Activated CD4-positive, alpha-beta T cell treated with anti-CD3 and anti-CD28 coated beads, Interleukin-2, amount 50 U/mL, for 1 hour (primary cell): ENCODE measurements around the gene PC.
A peak's percentile ranks its signal among the peaks of the same experiment; 100 is the strongest.
"Not testable (repeated sequence)": the region's sequence is repeated elsewhere in the genome, so short reads cannot be mapped to it uniquely, and the experiment has no call there.

Experiments used
- DNase-seq: peaks from one replicate; pipeline ENCODE4 v3.0.0-alpha.2; 2020

PC gene, protein sequence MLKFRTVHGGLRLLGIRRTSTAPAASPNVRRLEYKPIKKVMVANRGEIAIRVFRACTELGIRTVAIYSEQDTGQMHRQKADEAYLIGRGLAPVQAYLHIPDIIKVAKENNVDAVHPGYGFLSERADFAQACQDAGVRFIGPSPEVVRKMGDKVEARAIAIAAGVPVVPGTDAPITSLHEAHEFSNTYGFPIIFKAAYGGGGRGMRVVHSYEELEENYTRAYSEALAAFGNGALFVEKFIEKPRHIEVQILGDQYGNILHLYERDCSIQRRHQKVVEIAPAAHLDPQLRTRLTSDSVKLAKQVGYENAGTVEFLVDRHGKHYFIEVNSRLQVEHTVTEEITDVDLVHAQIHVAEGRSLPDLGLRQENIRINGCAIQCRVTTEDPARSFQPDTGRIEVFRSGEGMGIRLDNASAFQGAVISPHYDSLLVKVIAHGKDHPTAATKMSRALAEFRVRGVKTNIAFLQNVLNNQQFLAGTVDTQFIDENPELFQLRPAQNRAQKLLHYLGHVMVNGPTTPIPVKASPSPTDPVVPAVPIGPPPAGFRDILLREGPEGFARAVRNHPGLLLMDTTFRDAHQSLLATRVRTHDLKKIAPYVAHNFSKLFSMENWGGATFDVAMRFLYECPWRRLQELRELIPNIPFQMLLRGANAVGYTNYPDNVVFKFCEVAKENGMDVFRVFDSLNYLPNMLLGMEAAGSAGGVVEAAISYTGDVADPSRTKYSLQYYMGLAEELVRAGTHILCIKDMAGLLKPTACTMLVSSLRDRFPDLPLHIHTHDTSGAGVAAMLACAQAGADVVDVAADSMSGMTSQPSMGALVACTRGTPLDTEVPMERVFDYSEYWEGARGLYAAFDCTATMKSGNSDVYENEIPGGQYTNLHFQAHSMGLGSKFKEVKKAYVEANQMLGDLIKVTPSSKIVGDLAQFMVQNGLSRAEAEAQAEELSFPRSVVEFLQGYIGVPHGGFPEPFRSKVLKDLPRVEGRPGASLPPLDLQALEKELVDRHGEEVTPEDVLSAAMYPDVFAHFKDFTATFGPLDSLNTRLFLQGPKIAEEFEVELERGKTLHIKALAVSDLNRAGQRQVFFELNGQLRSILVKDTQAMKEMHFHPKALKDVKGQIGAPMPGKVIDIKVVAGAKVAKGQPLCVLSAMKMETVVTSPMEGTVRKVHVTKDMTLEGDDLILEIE

DNA sequence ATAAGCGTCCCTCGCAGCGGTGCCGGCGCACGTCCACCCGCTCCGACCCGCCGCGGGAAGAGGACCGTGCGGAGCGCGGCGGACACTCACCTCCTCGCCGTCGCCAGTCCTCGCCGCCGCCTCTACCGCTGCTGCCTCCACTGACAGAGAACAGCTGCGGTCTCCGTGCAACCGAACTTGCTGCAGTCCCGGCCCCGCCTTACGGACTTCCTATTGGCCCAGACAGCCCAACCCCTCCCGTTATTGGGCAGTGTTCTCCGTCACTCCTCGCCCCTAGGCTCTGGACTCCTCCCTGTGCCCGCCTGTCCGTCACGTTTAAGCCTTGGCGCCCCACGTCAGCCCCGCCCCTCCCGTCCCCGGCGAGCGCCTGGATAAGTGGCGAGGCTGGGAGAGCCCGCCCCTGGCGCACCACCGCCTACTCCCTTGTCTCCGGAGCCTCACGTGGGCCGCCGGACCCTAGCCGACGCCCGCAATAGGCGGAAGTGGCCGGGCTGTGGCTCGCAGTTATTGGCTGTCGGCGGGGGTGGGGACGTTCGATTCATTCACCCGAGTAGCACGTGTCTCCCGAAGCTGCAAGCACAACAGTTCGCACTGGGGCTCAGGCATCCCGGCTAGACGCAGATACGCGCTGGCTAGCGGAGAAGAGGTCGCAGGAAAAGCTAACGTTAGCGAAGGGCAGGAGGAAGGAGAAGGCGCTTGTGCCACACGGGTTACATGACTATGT is at the start of gene PC:
TSS of gene PC (minus strand) at position 152 of the 724 bp plus-strand sequence. CDS start 86,224 bp downstream, outside the sequence.
- peak; percentile 95 for DNase-seq

DNA sequence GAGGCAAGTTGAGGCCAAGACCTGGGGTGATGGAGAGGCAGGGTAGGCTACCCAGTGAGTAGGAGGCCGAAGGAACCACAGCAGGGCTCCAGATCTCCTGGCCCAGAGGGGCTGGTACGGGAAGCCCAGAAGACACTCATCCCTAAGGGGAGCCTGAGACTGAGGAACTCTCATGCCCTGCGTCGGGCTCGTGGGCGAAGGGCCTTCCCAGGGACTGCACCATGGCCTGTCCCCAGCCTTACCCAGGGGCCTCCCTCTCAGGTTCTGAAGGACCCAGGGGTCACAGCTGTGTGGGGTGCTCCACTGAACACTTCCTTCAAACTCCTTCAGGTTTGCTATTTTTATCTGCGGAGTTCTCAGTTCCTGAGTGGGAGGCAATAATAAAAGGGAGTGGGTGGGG is 48.9 kb upstream of the PC start:
- no peak for DNase-seq

DNA sequence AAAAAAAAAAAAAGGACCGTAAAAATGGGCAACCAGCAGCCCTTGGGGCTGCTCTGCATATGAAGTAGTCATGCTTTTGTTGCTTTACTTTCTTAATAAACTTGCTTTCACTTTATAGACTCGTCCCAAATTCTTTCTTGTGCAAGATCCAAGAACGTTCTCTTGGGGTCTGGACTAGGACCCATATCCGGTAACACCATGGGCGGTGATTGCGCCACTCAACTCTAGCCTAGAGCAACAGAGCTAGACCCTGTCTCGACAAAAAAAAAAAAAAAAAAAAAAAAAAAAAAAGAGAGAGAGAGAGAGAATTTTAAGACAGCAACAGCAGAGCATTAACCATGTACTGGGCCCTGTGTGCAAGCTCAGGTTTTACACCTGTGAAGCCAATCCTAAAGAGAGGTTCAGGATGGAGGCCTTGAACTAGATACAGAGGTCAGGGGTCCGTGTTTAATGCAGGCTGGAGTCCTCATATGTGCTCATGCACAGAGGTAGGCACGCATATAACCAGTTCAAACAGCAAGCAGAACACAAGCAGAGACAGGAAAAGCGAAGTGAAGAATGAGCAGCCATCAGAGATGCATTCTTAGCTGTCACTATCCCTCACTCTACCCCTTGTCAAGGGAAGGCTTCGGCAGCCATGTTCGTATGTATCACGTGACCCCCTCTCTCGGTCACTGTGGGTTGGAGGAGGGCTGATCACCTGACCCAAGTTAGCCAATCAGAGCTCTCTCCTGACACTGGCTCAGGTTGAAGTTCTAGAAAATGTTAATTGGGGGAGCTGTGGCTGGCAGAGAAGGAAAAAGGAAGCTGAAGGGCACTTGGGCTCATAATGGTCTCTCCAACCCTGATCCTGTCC is 48.1 kb upstream of the PC start:
- no peak for DNase-seq

DNA sequence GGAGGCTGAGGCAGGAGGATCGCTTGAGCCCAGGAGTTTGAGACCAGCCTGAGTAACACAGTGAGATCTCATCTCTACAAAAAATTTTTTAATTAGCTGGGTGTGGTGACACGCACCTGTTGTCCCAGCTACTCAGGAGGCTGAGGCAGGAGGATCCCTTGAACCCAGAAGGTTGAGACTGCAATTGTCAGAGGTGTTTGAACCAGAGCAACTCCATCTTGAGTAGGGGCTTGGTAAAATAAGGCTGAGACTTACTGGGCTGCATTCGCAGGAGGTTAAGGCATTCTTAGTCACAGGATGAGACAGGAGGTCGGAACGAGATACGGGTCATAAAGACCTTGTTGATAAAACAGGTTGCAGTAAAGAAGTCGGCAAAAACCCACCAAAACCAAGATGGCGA is 47.0 kb upstream of the PC start:
- not testable (repeated sequence) for DNase-seq

DNA sequence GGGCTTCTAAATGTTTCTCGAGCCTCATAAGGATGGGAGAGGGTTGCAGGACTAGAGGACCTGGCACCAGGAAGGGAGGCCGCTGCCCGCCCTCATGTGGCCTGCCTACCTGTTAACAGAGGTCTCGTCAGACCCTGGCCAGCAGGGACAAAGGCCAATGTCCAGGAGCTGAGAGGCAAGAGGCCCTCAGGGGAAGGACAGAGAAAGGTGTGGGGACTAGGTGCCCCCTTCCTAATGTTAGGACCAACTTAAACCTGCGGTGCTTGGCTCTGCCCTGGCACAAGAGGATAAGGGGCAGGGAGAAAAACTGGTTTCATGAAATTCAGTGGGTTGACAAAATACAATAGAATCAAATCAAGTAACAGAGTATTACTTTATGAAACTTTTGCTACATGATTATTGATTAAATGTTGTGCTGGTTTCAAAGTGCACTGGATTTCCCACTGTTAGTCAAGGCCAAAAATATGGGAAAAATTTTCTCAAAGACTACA is 44.8 kb upstream of the PC start:
- DNase-seq = no peak

DNA sequence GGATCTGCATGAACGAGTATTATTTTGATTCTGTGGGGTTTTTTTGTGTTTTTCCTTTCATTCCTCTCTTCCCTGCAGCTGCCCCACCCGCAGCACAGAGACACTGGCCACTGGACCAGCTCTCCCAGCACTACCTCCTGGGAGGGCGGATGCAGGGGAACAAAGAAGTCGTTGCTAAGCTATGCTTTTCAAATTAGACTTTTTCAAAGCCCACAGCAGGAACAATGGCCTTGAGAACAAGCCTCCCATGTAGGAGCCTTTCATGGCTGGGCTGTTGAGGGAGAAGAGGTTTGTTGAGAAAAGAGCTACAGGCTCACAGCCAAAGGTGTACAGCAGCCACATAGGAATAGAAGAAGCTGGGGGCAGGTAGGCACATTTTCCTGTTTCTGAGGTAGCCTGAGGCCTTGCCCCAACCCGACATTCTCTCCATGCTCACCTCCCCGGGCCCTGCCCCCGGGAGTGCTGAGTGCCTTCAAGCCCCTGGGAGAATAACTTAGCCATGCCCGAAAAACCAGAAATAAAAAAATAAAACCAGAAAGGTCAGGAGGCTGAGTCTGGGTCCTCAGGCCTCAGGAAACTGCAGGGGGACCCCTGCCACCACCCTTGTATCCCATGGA is 44.2 kb upstream of the PC start:
- DNase-seq = no peak

DNA sequence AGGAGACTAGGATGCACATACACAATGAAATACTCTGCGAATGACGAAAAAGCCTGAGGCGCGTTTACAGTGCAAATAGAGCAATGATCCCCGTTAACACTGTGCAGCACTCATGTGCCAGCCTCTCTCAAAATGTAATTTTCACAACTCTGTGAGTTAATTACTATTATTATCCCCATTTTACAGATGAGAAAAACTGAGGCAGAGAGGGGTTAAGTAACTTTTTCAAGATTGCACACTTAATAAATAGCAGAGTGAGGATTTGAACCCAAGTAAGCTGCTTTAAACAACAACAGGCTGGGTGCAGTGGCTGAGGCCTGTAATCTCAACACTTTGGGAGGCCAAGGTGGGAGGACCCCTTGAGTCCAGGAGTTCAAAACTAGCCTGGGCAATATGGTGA is 43.1 kb upstream of the PC start:
- no peak for DNase-seq

DNA sequence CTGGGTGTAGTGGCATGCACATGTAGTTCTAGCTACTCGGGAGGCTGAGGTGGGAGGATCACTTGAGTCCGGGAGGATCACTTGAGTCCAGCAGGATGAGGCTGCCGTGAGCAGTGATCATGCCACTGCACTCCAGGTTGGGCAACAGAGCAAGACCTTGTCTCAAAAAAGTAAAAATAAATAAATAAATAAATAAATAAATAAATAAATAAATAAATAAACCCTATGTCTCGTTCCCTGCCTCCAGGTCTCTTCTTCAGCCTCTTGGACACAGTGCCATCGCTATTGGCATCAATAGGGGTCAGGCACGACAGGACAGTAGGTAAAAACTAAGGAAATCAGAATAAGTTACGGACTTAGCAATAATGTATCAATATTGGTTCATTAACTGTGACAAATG is 41.4 kb upstream of the PC start:
- DNase-seq = no peak

DNA sequence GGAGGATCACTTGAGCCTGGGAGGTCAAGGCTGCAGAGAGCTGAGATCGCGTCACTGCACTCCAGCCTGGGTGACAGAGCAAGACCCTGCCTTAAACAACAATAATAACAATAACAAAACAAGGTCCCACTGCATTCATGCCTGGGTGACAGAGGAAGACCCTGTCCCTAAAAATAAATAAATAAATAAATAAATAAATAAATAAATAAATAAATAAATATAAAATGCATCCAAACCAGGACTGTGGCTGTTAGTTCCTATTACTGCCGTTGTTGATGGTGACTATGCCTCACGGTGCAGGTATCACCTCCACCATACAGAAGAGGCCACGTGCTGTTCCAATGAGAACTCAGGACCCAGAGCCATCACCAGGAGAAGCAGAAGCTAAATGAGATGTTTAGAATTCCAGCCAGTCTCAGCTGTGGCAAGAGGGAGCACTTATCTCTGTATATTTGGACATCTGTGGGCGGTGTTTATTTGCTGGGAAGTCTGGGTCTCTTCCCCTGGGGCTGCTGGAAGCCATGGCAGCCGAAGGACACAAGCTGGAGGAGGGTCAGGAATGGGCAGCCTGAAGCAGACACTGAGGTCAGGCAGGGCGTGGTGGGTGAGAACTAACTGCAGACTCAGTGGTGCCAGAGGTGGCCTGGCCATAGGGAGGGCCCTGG is 38.6 kb upstream of the PC start:
- no peak for DNase-seq

DNA sequence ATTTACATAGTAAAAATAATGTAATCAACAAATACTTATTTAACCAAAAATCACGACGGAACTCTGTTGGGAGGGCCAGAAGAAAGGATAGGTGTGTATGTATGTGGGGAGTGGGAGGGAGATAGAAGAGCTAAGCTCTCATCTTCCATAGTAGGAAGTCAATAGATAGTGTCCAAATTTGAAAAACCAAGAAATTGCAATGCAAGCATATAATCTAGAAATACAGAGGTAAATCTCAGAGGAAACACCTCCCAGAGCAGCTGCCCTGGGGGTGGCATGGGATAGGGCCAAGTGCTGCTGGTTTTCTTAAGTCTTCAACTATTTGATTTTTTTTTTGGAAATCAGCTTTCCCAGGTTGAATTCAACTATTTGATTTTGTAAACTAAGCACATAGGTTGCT is 33.9 kb upstream of the PC start:
- DNase-seq = no peak

DNA sequence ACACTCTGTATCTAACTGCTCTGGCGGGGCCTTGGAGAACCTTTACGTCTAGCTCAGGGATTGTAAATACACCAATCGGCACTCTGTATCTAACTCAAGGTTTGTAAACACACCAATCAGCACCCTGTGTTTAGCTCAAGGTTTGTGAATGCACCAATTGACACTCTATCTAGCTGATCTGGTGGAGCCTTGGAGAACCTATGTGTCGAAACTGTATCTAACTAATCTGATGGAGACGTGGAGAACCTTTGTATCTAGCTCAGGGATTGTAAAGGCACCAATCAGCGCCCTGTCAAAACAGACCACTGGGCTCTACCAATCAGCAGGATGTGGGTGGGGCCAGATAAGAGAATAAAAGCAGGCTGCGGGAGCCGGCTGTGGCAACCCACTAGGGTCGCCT is 31.2 kb upstream of the PC start:
- DNase-seq = not testable (repeated sequence)

DNA sequence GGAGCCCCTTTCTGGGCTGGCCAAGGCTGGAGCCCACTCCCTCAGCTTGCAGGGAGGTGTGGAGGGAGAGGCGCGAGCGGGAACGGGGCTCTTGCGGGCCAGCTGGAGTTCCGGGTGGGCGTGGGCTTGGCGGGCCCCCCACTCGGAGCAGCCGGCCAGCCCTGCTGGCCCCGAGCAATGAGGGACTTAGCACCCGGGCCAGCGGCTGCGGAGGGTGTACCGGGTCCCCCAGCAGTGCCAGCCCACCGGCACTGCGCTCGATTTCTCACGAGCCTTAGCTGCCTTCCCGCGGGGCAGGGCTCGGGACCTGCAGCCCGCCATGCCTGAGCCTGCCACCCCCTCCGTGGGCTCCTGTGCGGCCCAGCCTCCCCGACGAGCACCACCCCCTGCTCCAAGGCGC is 30.6 kb upstream of the PC start:
- DNase-seq = not testable (repeated sequence)

DNA sequence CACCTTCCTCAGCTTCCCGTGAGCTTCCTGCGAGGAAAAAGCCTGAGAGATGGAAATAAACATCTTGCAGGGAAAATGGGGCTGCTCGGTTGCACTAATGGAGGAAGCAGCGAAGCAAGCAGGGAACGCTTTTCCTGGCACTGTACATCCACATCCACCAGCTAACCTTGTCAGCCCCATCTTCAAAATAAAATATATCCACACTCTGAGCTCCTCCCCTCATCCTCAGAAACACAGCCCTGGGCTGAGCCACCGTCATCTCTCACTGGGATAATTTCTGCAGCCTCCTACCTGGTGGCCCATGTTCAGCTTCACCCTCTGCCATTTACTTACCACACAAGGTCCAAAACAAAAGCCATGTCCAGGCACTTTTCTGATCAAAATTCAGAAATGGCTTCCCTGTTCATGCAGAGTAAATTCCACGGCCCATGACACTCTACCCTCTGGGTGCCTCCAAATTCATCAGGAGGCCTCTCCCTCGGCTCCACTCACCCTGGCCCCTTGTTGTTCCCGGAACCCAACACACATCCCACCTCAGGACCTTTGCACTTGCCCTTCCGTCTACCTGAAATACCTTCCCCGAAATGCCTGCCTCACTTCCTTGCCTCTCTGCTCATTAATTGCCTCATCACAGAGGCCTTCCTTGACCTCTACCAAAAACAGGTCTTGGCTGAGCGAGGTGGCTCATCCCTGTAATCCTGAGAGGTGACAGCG is 29.9 kb upstream of the PC start:
- no peak for DNase-seq

DNA sequence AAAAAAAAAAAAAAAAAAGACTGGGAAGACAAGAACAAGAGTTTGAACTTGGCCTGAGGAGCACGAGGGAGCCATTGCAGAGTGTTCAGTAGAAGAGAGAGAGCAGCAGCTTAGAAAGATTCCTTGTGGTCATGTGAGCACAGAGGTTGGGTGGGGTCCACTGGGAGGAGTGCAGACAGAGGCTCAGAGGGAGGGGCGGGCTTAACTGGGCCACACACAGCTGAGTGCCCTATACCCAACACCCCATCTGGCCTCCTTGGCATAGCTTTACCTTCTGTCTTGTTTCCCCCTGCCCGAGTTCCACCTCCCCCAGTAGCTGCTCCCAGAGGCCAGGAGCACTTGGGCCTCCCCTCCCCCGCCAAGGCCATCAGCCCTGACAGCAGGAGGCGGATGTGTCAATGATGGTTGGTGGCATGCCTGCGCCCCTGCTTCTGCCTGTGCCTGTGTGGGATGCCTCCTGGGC is 29.0 kb upstream of the PC start:
- no peak for DNase-seq

DNA sequence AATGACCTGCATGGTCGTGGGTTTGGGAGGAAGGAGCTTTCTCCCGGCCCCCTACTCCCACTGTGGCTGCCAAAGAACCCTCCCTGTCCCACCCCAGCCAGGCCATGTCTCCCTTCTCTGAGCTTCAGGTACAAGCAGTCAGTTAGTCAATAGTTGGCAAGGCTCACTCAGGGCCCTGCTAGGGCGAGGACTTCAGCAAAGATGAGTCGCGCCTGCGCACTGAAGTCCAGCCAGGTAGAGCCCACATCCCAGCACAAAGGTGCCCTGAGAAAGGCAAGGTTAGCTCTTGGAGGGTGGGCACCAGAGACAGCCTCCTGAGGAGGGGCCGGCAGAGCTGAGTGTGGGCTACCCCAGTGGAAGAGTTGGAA is 28.0 kb upstream of the PC start:
- DNase-seq = no peak

DNA sequence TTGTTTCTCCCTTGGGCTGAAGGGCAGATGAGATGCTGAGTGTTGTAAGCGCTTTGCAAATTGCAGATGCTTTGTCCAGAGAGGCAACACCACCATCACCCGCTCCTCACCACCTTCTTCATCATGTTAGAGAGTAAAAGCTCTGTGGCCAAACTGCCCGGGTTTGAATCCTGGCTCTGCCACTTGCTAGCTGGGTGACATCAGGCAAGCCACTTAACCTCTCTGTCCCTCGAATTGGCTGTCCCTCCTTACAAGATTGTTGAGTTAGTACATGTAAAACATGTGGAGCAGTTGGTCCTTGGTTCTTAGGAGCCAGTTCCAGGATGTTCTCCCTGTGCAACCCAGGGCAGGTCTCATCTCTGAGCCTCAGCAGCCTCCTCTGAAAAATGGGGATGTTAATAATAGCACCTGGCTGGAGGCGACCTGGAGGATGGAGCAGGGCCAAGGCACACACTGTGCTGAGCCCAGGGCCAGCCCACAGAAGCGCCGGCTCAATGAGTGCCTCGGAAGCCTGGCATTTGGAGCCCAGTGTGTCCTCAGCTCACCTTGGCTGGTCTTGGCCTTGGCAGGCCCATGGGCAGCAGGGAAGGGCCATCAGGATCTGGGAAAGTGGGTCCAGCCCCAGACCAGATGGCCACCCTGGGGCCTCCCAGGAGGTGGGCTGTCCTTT is 27.5 kb upstream of the PC start:
- DNase-seq = no peak

DNA sequence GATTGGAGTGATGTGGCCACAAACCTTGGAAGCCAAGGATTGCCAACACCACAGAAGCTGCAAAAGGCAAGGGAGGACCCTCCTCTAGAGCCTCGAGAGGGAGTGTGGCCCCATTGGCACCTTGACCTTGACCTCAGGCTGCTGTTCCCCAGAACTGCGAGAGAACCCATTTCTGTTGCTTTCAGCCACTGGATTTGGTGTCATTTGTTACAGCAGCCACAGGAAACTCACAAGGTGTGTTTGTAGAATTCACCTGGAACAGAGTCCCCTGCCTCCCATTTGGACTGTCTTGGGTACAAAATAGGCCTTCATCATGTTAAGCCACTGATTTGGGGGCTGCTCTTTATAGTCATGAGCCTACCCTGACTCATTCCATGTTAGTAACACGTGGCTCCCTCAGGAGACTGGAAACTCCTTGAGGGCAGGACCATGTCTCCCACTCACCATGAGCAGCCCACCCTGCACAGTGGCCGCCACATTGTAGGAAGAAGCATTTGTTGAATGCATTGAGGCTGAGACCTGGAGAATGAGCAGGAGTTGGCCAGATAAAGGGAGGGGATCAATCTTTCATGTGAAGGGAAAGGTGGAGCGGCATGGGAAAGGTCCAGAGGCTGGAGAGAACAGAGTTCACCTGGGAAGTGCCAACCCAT is 25.2 kb upstream of the PC start:
- DNase-seq = no peak

DNA sequence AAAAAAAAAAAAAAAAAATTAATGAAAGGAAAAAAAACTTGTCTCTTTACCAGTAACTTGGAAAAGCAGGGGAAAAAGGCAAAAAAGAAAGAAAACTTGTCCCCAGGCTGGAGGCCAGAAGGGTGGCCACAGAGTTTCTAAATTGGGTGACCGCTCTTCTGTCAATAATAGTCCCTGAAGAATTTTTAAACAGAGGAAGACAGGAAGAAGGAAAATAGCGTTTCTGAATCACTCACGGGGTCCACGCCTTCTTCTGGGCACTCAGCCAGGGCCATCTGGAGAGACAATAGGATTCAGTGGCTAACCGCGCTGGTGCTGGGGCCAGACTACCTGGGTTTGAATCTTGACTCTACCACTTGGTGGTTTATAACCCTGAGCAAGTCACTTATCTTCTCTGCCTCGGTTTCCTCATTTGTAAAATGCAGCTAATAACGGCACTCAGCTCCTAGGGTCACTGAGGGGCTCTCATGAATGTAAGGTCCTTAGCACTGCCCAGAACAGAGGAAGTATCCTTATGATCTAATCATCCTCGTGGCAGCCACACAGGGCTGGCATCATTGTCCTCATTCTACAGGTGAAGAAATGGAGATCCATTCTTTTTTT is 23.9 kb upstream of the PC start:
- DNase-seq = peak; percentile 10
